Neuronal stem cell (in vitro differentiated cells): ENCODE results near the gene OR56B1.
"Not testable (repeated sequence)": the region's sequence is repeated elsewhere in the genome, so short reads cannot be mapped to it uniquely, and the experiment has no call there.

Experiments
- DNase-seq: peaks from one replicate; pipeline ENCODE4 v3.0.0-alpha.2; 2013; ENCODE audit warnings: low spot score
- H2AFZ ChIP-seq: one replicate; pipeline ENCODE4 v1.6.1; 2013; ENCODE audit warnings: mild to moderate bottlenecking, low read length, inconsistent platforms
- H2AK5ac ChIP-seq: 2 replicates; pipeline ENCODE4 v1.6.1; 2013; ENCODE audit warnings: low read depth, mild to moderate bottlenecking, inconsistent platforms, low read length, moderate library complexity, mixed read lengths
- H2BK120ac ChIP-seq: 2 replicates; pipeline ENCODE4 v1.6.1; 2013; ENCODE audit warnings: low read depth, mild to moderate bottlenecking, inconsistent platforms, low read length, moderate library complexity, mixed read lengths
- H2BK12ac ChIP-seq: one replicate; pipeline ENCODE4 v1.6.1; 2013; ENCODE audit warnings: low read length, inconsistent platforms
- H2BK15ac ChIP-seq: 2 replicates; pipeline ENCODE4 v1.6.1; 2013; ENCODE audit warnings: mild to moderate bottlenecking, low read length, inconsistent platforms, mixed read lengths
- H2BK5ac ChIP-seq: one replicate; pipeline ENCODE4 v1.6.1; 2013; ENCODE audit warnings: inconsistent platforms, mild to moderate bottlenecking, low read length, moderate library complexity
- H3K14ac ChIP-seq: one replicate; pipeline ENCODE4 v1.6.1; 2013; ENCODE audit warnings: low read length, inconsistent platforms
- H3K18ac ChIP-seq: 2 replicates; pipeline ENCODE4 v1.6.1; 2013; ENCODE audit warnings: low read length, inconsistent platforms
- H3K23ac ChIP-seq: 2 replicates; pipeline ENCODE4 v1.6.1; 2013; ENCODE audit warnings: low read depth, mild to moderate bottlenecking, mixed read lengths, low read length, inconsistent platforms; ENCODE audit not compliant: poor library complexity
- H3K27ac ChIP-seq: replicated peaks from 3 replicates; pipeline ENCODE4 v1.5.1; 2013; ENCODE audit warnings: low read length, inconsistent platforms
- H3K27me3 ChIP-seq, 3 experiments: 2 replicates each; pipeline ENCODE4 v1.6.1; 2013; ENCODE audit warnings: low read length in 3 of 3, mild to moderate bottlenecking in 2 of 3, inconsistent platforms in 1 of 3, low read depth in 1 of 3, mixed read lengths in 1 of 3, moderate library complexity in 1 of 3; ENCODE audit not compliant: control insufficient read depth in 3 of 3, insufficient read depth in 3 of 3
- H3K36me3 ChIP-seq, 2 donors: replicated peaks in 1 of 2; 2 replicates each; pipeline ENCODE4 v1.6.1; 2013; ENCODE audit warnings: low read length in 2 of 2; ENCODE audit not compliant: control insufficient read depth in 2 of 2, insufficient read depth in 2 of 2
- H3K4ac ChIP-seq: 2 replicates; pipeline ENCODE4 v1.6.1; 2013; ENCODE audit warnings: inconsistent platforms, mild to moderate bottlenecking, low read length, moderate library complexity
- H3K4me1 ChIP-seq, 2 donors: 1 replicate in 1 of 2; 2 replicates in 1 of 2; pipeline ENCODE4 v1.6.1; 2013; ENCODE audit warnings: low read length in 2 of 2, low read depth in 1 of 2; ENCODE audit not compliant: control insufficient read depth in 2 of 2, insufficient read depth in 1 of 2
- H3K4me2 ChIP-seq: one replicate; pipeline ENCODE4 v1.6.1; 2013; ENCODE audit warnings: mild to moderate bottlenecking, low read length, inconsistent platforms; ENCODE audit not compliant: insufficient read depth, poor library complexity, severe bottlenecking
- H3K4me3 ChIP-seq, 2 donors: 2 replicates each; pipeline ENCODE4 v1.5.1; 2013; ENCODE audit warnings: low read length in 2 of 2, mild to moderate bottlenecking in 2 of 2, inconsistent platforms in 1 of 2, moderate library complexity in 1 of 2
- H3K79me1 ChIP-seq: one replicate; pipeline ENCODE4 v1.6.1; 2013; ENCODE audit warnings: low read depth, mild to moderate bottlenecking, inconsistent platforms, low read length, moderate library complexity
- H3K9ac ChIP-seq: one replicate; pipeline ENCODE4 v1.6.1; 2013; ENCODE audit warnings: mild to moderate bottlenecking, low read depth, low read length, inconsistent platforms; ENCODE audit not compliant: poor library complexity
- H3K9me3 ChIP-seq, 2 donors: replicated peaks in 1 of 2; 2 replicates each; pipeline versions ENCODE3 to v1.6.1; 2013; ENCODE audit warnings: low read length in 2 of 2, mild to moderate bottlenecking in 2 of 2, inconsistent platforms in 1 of 2, low read depth in 1 of 2, mixed read lengths in 1 of 2, moderate library complexity in 1 of 2; ENCODE audit not compliant: control insufficient read depth in 2 of 2, insufficient read depth in 1 of 2
- H4K8ac ChIP-seq: one replicate; pipeline ENCODE4 v1.6.1; 2013; ENCODE audit warnings: low read depth, mild to moderate bottlenecking, inconsistent platforms, low read length, moderate library complexity
- H4K91ac ChIP-seq: one replicate; pipeline ENCODE4 v1.6.1; 2013; ENCODE audit warnings: low read length, low read depth, mild to moderate bottlenecking, inconsistent platforms; ENCODE audit not compliant: poor library complexity
- WGBS, 2 donors: extraction: QIAGEN DNeasy Blood & Tissue Kit; methylation state at CpG; one replicate each; pipeline ENCODE4 v1.1.7; 2013; ENCODE audit warnings: missing lambda C conversion rate in 2 of 2, mixed read lengths in 1 of 2; ENCODE audit not compliant: insufficient read length in 2 of 2, insufficient replicate concordance in 1 of 2; ENCODE audit errors: extremely low coverage in 2 of 2; 5-methylcytosine and 5-hydroxymethylcytosine counted together

The OR56B1 gene

GRCh38 chr11:5713695-5714094, 22.6 kb upstream of the OR56B1 start:
- no peak overlapping the region for H3K23ac ChIP-seq
- no peaks in the 10 kb centered on the region for H3K9me3 ChIP-seq
- no peak overlapping the region for H3K27ac ChIP-seq
- H2AFZ ChIP-seq, result no peak overlapping the region
- H2BK15ac ChIP-seq, result no peak overlapping the region
- no peak for DNase-seq
- no peaks in the 10 kb centered on the region for H3K27me3 ChIP-seq
- H3K9ac ChIP-seq, result no peak overlapping the region
- no peak overlapping the region for H2BK12ac ChIP-seq
- H3K36me3 ChIP-seq, result peaks cover 0 to 8% of the 10 kb centered on the region in 2 donors
- no peak overlapping the region for H2AK5ac ChIP-seq
- no peak overlapping the region for H3K4ac ChIP-seq
- no peak overlapping the region for H4K8ac ChIP-seq
- no peak overlapping the region for H3K14ac ChIP-seq
- H3K79me1 ChIP-seq, result no peaks in the 10 kb centered on the region
- WGBS, 2 donors, result no CpG with 5 or more reads among the region's 5 CpGs
- H3K4me2 ChIP-seq, result no peak overlapping the region
- no peak overlapping the region for H3K4me3 ChIP-seq
- H2BK5ac ChIP-seq, result no peak overlapping the region
- no peak overlapping the region for H4K91ac ChIP-seq
- H2BK120ac ChIP-seq, result no peak overlapping the region
- H3K4me1 ChIP-seq, result no peaks in the 10 kb centered on the region
- no peak overlapping the region for H3K18ac ChIP-seq

- H2BK5ac ChIP-seq, H3K36me3 ChIP-seq, H3K79me1 ChIP-seq, H3K4ac ChIP-seq, H3K9me3 ChIP-seq, H4K91ac ChIP-seq, H2BK15ac ChIP-seq, H2BK12ac ChIP-seq, H2AFZ ChIP-seq, H3K18ac ChIP-seq, H2AK5ac ChIP-seq, H3K4me2 ChIP-seq, H2BK120ac ChIP-seq, H3K9ac ChIP-seq, H3K4me3 ChIP-seq, H3K23ac ChIP-seq, H3K27ac ChIP-seq, H3K27me3 ChIP-seq, DNase-seq, H3K4me1 ChIP-seq, H4K8ac ChIP-seq, H3K14ac ChIP-seq: not testable (repeated sequence)
- WGBS, 2 donors, result no CpG with 5 or more reads among the region's 1 CpG
Observed at GRCh38 chr11:5716518-5716917, 19.7 kb upstream of the OR56B1 start.

- H3K4me3 ChIP-seq, result no peak overlapping the region
- H2AK5ac ChIP-seq, result no peak overlapping the region
- no peak overlapping the region for H2BK5ac ChIP-seq
- H3K4me1 ChIP-seq, result no peaks in the 10 kb centered on the region
- H3K18ac ChIP-seq, result no peak overlapping the region
- no peak overlapping the region for H3K9ac ChIP-seq
- peak overlapping the region; percentile 19 for H4K91ac ChIP-seq
- no peak overlapping the region for H3K14ac ChIP-seq
- no peaks in the 10 kb centered on the region for H3K36me3 ChIP-seq
- H3K23ac ChIP-seq, result no peak overlapping the region
- H2AFZ ChIP-seq, result no peak overlapping the region
- no peaks in the 10 kb centered on the region for H3K27me3 ChIP-seq
- H3K9me3 ChIP-seq, result no peaks in the 10 kb centered on the region
- H3K79me1 ChIP-seq, result no peaks in the 10 kb centered on the region
- no peak overlapping the region for H2BK120ac ChIP-seq
- no peak overlapping the region for H2BK15ac ChIP-seq
- H3K4ac ChIP-seq, result no peak overlapping the region
- H3K27ac ChIP-seq, result no peak overlapping the region
- H2BK12ac ChIP-seq, result no peak overlapping the region
- H3K4me2 ChIP-seq, result no peak overlapping the region
- DNase-seq, result no peak
- WGBS, 2 donors, result no CpG with 5 or more reads among the region's 3 CpGs
- no peak overlapping the region for H4K8ac ChIP-seq
Observed at GRCh38 chr11:5719703-5720495, 16.3 kb upstream of the OR56B1 start.

GRCh38 chr11:5722622-5723021, 13.6 kb upstream of the OR56B1 start:
- no peak overlapping the region for H3K4me3 ChIP-seq
- H2BK15ac ChIP-seq, result no peak overlapping the region
- no CpG with 5 or more reads among the region's 2 CpGs for WGBS, 2 donors
- H3K36me3 ChIP-seq, result no peaks in the 10 kb centered on the region
- no peaks in the 10 kb centered on the region for H3K27me3 ChIP-seq
- DNase-seq, result no peak
- no peaks in the 10 kb centered on the region for H3K4me1 ChIP-seq
- no peak overlapping the region for H3K9ac ChIP-seq
- no peak overlapping the region for H2AFZ ChIP-seq
- H3K4me2 ChIP-seq, result no peak overlapping the region
- H3K18ac ChIP-seq, result no peak overlapping the region
- no peak overlapping the region for H2AK5ac ChIP-seq
- H3K23ac ChIP-seq, result no peak overlapping the region
- H2BK5ac ChIP-seq, result no peak overlapping the region
- peaks cover 0 to 2% of the 10 kb centered on the region in 2 donors for H3K9me3 ChIP-seq
- no peak overlapping the region for H3K4ac ChIP-seq
- H3K14ac ChIP-seq, result no peak overlapping the region
- H3K79me1 ChIP-seq, result no peaks in the 10 kb centered on the region
- no peak overlapping the region for H2BK120ac ChIP-seq
- H4K91ac ChIP-seq, result no peak overlapping the region
- H3K27ac ChIP-seq, result no peak overlapping the region
- no peak overlapping the region for H2BK12ac ChIP-seq
- H4K8ac ChIP-seq, result no peak overlapping the region
